Putamen (tissue), 1 donor: Measurements from ENCODE around the gene MORC1.

Source experiments
- DNase-seq: peaks from one replicate; pipeline ENCODE4 v3.0.0-alpha.2; 2016; ENCODE audit warnings: low spot score

Gene MORC1

DNA sequence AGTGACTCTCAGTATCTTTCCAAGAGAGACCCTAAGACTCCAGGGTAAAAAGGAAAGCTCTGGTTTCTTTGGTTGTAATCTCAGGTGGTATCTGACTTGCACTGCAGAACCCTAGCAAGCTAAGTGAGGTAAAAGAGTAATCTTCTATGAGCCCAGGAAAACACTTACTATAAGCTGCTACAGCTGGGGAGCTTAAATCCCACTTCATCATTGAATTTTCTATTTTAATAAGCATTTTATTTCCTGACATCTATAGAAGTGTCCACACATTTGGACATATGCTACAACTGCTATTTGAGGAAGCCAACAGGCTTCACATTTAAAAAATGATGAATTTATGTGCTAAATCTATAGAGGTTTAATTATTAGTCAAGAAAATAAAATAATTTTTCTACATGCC is 91.1 kb downstream of the MORC1 start:
- no peak for DNase-seq

DNA sequence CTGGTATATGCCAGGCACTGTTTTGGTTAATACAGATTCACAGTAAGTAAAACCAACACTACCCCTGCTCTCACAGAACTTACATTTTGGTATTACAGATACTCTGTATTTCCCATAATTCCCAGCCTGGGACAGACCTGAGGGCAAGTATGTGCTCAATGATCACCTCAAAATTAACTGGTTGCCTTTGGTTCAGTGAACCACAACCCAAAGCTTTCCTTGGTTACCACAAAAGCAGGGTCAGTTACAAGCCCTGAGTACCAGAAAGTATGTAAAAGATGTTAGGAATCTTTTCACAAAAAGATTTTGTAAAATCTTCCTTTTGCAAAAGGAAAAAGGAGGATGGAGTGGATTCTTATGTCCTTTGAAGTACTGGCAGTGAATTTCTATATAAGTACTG is 92.0 kb downstream of the MORC1 start:
- no peak for DNase-seq

- peak; percentile 23 for DNase-seq
Observed at GRCh38 chr3:109023656-109024254, 94.2 kb downstream of the MORC1 start.

GRCh38 chr3:109023167-109023566 is 94.8 kb downstream of the MORC1 start:
- no peak for DNase-seq

GRCh38 chr3:109021556-109021955 is 96.4 kb downstream of the MORC1 start:
- no peak for DNase-seq

DNA sequence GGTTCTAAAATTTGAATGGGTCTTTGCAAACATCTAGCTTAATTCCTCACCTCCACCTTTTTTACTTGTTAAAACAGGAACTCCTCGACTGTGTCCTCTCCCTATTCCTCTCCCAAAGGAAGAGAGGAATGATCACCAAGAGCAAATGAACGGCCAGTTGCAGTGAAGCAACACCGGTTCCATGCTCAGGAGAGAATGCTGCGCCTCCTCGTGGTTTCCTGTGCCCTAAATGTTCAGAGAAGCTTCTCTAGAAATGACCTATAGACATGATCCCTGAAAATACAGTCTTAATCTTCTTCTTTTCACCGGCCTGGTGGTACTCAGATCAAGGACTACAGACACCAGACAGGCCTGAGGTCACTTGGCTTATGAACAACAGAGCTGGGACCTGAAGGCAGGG is 99.1 kb downstream of the MORC1 start:
- DNase-seq: no peak

GRCh38 chr3:109005443-109005842 is 112.5 kb downstream of the MORC1 start:
- DNase-seq: no peak

DNA sequence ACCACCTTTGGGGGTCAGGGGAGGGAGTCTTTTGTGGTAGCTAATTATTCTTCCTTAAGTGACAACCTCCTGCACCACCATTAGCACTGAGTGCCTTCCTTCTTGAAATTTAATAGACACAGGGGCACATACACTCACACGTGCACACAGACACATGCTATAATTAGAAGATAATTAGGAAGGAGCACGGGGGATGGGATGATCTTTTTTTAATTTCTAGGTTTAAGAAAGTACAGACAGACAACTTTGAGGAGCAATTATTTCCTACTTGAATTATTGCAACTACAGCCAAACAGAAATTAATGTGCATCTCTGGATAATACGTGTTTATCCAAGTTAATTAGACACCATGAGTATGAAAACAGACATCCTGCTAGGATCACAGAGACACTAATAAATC is 119.5 kb downstream of the MORC1 start:
- DNase-seq: no peak

GRCh38 chr3:108985844-108986243 is 132.1 kb downstream of the MORC1 start:
- DNase-seq: no peak

- DNase-seq: no peak
Observed at GRCh38 chr3:108983051-108983450, 134.9 kb downstream of the MORC1 start.

DNA sequence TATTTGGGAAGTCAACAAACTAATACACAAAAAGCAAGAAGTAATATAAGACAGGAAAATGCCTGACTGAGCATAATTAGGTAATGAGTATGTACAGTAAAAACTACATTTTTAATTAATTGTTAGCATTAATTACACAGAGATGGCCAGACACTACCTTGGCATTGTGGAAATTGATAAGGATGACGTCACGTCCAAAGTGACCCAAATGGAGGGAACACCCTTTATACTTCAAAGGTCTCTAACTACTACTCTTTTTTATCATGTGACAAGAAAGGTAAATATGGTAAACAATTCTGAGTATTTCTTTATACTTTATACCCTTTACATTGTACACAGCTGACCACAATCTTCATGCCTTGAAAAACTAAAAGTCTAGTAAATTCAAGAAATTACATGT is 141.9 kb downstream of the MORC1 start:
- DNase-seq: no peak

GRCh38 chr3:108973019-108973418 is 144.9 kb downstream of the MORC1 start:
- no peak for DNase-seq

DNA sequence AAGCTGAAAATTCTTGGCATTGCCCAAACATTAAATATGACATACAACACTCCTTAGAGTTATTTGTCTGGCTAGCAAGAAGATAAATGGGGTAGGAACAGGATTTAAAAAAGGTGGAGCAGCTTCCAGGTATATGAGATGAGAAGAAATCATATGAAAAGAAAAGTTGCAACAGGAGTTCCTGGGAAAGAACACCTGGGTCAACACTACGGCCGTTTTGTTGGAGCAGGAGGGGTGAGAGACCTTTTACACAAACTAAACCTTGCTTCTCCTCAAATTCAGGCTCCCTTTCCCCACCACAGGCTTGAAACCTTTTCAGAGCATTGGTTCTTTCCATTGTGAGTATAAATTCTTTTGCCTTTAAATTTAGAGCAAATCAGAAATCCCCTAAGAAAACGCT is 145.5 kb downstream of the MORC1 start:
- DNase-seq: no peak

DNA sequence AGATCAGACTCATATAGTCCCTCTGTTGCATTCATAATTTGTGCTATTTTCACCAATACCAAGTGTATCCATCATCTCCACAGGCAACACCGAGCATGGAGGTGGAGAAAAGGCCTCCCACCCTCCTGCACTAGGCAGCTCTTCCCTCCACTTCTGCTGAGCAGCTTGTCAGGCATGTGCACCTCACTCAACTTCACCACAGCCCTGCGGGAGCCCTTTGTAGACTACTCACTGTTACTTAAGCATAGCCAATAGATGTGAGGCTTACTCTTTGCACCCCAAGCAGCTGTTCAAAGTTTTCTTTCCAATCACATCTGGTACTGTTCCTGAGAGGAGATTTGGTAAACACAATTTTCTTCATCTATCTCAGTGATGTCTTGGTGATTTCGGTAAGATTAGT is 147.4 kb downstream of the MORC1 start:
- DNase-seq: no peak

DNA sequence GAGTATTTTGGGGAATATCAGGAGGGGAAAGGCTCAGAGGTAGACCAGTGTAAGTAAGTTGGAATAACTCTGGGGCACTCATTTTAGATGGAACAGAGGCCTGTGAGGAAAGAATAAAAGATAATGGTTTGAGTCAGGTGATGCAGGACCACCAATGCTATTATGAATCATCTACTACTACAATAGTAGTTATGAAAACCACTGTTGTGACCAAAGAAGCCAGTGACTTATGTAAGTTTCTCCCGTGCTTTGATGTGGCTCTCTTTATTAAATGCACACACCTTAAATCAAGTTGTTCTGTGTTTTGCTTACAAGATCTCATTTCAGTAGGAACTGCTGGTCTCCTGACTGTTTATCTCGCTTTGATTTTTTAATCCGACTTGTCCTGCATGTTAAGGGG is 151.2 kb downstream of the MORC1 start:
- no peak for DNase-seq

- no peak for DNase-seq
Observed at GRCh38 chr3:108959017-108959416, 158.9 kb downstream of the MORC1 start.

GRCh38 chr3:108953700-108954099 is 164.2 kb downstream of the MORC1 start, which contains the start of gene GUCA1C:
Gene GUCA1C, minus strand, starts transcription at chr3:108953879. Its CDS starts 117 bp downstream, at chr3:108953762.
- no peak for DNase-seq

DNA sequence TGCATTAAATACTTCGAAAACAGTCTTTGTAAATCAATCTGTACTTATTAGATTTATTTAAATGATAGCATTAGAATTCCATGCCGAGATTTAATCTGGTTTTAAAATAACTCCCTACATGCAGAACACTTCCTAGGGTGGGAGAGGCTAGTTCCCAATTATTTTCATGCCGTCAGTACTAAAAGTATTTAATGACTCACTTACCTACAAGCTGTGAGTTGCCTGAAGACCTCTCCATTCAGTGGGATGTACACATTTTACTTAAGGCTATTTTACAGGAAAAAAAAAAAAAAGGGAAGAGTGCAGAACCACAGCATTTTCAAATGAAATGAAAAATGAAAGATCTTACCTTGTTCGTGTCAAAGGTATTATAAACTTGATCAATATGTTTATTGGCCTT is 164.7 kb downstream of the MORC1 start:
- no peak for DNase-seq

DNA sequence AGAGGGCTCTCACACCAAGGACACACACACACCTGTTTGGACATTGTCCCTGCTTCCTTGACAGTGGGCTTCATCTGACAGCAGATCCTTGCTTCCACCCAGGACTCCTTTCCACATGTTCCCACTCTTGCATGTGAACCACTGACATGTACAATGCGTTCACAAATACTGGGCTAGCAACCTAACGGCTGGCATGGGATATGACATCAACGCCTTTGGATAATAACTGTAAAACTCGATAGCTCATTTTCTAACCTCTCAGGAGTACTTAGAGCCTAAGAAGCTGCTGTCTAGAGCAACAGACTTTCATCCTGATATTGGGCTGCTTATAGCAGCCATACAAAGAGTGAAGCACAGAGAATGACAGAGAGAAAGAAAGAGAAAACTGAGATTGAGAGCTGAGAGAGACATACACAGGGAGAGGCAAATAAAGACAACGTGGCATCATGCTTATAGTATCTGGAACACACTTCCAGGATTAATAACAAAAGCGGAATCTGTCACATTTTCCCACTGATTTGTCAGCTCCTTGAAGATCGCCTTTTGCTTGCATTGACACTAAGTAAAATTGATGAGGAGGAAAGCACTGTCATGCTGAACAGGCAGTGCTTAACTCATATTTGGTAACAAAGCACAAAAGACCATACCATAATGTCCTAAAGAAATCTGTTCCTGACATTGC is 166.0 kb downstream of the MORC1 start:
- DNase-seq: no peak

DNA sequence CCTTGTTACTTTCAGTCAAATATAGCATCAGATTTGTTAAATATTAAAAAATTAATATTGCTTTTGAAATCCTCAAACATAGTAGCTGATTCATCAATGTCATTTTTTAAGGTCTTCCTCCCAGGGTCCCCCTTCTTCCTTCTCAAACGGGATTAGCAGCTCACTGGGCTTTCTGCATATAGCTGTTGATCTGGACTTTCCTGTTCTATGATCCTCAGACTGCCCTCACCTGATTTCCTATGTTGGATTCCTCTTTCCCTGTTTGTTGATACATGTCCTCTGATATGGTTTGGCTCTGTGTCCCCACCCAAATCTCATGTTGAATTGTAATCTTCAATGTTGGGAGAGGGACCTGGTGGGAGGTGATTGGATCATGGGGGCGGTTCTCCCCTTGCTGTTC is 170.1 kb downstream of the MORC1 start:
- no peak for DNase-seq

DNA sequence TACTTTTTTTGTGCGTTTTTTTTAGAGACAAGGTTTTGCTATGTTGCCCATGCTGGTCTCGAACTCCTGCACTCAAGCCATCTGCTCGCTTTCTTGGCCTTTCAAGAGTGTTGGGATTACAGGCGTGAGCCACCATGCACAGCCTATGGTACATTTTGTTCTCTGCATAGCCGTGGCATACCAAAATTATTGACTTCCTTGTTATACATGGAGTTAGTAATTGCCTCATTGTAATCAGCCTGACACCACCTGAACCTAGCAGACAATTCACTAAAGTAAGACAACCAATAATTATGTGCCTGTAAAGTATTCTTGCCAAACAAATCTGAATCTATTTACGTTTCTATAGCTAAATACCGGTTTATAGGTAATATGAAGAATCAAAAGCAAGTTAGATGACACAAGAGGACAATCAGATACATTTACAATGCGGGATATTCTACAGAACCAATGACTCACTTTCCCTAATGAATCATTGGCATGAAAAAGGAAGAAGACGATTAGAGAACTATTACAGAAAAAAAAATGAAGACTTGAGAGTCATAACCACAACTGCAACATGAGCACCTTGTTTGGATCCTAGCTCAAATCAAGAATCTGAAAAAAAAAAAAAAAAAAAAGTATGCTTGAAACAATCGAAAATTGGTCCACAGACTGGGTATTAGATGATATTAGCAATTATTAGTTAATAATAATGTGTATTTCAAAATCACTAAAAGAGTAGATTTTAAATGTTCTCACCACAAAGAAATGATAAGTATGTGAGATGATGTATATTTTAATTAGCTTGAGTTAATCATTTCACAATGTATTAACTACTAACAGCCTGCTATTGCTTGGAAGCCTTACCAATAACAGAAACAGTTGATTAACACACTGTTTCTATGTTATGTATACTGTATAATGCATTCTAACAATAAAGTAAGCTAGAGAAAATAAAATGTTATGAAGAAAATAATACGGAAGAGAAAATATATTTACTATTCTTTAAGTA is 171.3 kb downstream of the MORC1 start:
- DNase-seq: no peak

GRCh38 chr3:108940568-108941263 is 177.2 kb downstream of the MORC1 start:
- DNase-seq: no peak
